Measurements from ENCODE around the gene SLC25A24. TPM values are rescaled to one million over a fixed set of nuclear protein-coding genes. Genes with fewer than 3 reads are reported as not detected.
"Not testable (repeated sequence)": the region's sequence is repeated elsewhere in the genome, so short reads cannot be mapped to it uniquely, and the experiment has no call there.

The SLC25A24 gene
- total RNA-seq, 4 donors from 2014 or later = 29.3 to 37.1 (median 35.0) TPM

DNA sequence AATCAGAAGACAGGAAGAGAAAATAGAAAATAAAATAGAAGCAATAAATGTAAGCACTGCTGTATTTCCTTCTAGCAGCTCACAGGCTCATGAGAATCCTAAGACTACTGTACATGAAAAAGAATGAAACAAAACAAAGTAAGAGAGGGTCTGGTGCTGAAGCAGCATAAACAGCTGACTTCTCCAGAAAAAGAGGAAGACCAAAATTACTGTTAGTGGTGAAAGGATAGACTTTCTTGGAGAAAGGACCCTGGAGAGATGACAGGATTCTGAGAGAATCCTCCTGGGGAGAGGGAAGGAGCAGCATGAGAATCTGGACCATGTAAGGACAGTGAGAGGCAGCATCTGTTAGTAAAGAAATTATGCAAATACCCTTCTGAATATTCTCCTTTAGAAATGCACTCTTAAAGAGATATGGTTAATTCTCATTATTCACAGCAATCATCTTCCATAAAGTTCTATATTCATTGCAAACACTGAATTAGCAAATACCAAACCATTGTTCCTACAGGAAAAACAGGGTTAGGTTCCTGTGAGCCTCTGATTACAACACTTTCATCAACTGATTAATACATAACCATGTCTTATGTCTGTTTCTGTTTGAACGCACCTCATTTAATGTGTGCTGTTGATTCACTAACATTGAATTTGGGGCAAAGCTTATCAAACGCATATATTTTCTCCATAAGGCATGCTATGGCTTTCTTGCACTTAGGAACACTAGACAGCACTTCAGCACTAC lies 17.0 kb downstream of the SLC25A24 start:
- Histone ChIP-seq H3K36me3 (peaks cover 0 to 78% (median 2%) of the 10 kb centered on the region in 3 donors), H3K27ac (no peak overlapping the region), H3K4me3 (no peak overlapping the region), H3K9me3 (peaks cover 0 to 9% (median 3%) of the 10 kb centered on the region in 4 donors), H3K4me1 (peaks cover 0 to 14% (median 0%) of the 10 kb centered on the region in 4 donors), H3K27me3 (no peaks in the 10 kb centered on the region)
- no peak for DNase-seq (ENCODE audit: low spot score in 2 of 2)
- TF ChIP-seq POLR2A (IDR thresholded peaks at IDR 0.05) = no peak
- TF ChIP-seq EP300 (IDR thresholded peaks at IDR 0.05) = no peak
- TF ChIP-seq, protein P1, sequence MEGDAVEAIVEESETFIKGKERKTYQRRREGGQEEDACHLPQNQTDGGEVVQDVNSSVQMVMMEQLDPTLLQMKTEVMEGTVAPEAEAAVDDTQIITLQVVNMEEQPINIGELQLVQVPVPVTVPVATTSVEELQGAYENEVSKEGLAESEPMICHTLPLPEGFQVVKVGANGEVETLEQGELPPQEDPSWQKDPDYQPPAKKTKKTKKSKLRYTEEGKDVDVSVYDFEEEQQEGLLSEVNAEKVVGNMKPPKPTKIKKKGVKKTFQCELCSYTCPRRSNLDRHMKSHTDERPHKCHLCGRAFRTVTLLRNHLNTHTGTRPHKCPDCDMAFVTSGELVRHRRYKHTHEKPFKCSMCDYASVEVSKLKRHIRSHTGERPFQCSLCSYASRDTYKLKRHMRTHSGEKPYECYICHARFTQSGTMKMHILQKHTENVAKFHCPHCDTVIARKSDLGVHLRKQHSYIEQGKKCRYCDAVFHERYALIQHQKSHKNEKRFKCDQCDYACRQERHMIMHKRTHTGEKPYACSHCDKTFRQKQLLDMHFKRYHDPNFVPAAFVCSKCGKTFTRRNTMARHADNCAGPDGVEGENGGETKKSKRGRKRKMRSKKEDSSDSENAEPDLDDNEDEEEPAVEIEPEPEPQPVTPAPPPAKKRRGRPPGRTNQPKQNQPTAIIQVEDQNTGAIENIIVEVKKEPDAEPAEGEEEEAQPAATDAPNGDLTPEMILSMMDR (IDR thresholded peaks at IDR 0.05) = no peak
- WGBS, 2 donors = 49 to 50% methylated on average over 2 of the region's 2 CpGs

DNA sequence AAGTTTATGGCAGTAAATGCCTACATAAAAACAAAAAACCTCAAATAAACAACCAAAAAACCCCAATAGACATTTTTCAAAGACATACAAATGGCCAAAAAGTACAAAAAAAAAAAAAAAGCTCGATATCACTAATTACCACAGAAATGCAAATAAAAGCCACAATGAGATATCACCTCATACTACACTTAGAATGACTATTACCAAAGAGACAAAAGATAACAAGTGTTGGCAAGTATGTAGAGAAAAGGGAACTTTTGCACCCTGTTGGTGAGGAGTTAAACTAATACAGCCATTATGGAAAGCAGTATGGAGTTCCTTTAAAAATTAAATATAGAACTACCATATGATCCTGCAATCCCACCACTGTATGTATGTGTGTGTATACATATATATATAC lies 21.1 kb downstream of the SLC25A24 start:
- WGBS, 2 donors = 86 to 95% methylated on average over 1 of the region's 1 CpG
- Histone ChIP-seq H3K4me3 (no peak overlapping the region), H3K9me3 (peaks cover 0 to 22% (median 4%) of the 10 kb centered on the region in 4 donors), H3K27me3 (no peaks in the 10 kb centered on the region), H3K36me3 (peaks cover 2 to 96% (median 13%) of the 10 kb centered on the region in 3 donors), H3K27ac (no peak overlapping the region), H3K4me1 (peaks cover 0 to 14% (median 0%) of the 10 kb centered on the region in 4 donors)
- no peak for DNase-seq (ENCODE audit: low spot score in 2 of 2)
- TF ChIP-seq, protein P1 (IDR thresholded peaks at IDR 0.05) = no peak
- TF ChIP-seq POLR2A (IDR thresholded peaks at IDR 0.05) (no peak), EP300 (IDR thresholded peaks at IDR 0.05) (no peak)

DNA sequence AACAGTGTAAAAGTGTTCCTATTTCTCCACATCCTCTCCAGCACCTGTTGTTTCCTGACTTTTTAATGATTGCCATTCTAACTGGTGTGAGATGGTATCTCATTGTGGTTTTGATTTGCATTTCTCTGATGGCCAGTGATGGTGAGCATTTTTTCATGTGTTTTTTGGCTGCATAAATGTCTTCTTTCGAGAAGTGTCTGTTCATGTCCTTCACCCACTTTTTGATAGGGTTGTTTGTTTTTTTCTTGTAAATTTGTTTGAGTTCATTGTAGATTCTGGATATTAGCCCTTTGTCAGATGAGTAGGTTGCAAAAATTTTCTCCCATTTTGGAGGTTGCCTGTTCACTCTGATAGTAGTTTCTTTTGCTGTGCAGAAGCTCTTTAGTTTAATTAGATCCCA lies 37.7 kb downstream of the SLC25A24 start:
- H3K4me3 ChIP-seq; DNase-seq (ENCODE audit: low spot score in 2 of 2); H3K4me1 ChIP-seq; H3K9me3 ChIP-seq; H3K27me3 ChIP-seq; H3K27ac ChIP-seq: not testable (repeated sequence)
- peaks cover 0 to 31% (median 0%) of the 10 kb centered on the region in 3 donors for H3K36me3 ChIP-seq
- WGBS, 2 donors = no CpG with 5 or more reads among the region's 1 CpG

DNA sequence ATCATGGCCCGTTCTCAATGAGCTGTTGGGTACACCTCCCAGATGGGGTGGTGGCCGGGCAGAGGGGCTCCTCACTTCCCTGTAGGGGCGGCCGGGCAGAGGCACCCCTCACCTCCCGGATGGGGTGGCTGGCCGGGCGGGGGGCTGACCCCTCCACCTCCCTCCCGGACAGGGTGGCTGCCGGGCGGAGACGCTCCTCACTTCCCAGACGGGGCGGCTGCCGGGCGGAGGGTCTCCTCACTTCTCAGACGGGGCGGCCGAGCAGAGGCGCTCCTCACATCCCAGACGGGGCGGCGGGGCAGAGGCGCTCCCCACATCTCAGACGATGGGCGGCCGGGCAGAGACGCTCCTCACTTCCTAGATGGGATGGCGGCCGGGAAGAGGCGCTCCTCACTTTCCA lies 40.2 kb downstream of the SLC25A24 start:
- not testable (repeated sequence) for H3K27ac ChIP-seq; H3K27me3 ChIP-seq; H3K4me1 ChIP-seq; H3K4me3 ChIP-seq; DNase-seq (ENCODE audit: low spot score in 2 of 2); H3K9me3 ChIP-seq
- H3K36me3 ChIP-seq = peaks cover 0 to 53% (median 9%) of the 10 kb centered on the region in 3 donors
- WGBS, 2 donors = 96 to 99% methylated on average over 7 to 29 of the region's 30 CpGs

DNA sequence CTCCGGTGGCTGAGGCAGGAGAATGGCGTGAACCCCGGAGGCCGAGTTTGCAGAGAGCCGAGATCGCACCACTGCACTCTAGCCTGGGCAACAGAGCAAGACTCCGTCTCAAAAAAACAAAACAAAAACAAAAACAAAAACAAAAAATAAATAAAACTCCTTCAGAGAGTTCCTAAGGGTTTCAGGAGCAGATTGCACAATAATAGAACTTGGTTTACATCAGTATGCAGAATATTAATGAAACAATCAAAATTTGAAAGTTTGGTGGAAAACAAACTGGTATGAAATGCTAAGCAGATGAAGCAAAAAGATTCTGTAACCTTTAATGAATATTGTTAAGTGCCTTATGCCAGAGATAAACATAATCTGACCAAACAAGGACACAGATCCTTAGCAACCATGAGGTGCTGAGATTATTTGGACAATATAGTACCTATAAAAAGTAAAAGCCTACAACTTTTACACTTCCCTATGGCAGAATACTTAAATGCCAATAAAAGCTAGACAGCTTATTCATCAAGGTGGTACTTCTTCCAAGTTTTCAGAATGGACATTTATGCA lies 41.2 kb downstream of the SLC25A24 start:
- 96 to 97% methylated on average over 7 of the region's 7 CpGs for WGBS, 2 donors
- Histone ChIP-seq H3K36me3 (peaks cover 0 to 63% (median 9%) of the 10 kb centered on the region in 3 donors), H3K4me3 (no peak overlapping the region), H3K27ac (no peak overlapping the region), H3K4me1 (no peaks in the 10 kb centered on the region), H3K27me3 (no peaks in the 10 kb centered on the region), H3K9me3 (no peaks in the 10 kb centered on the region)
- TF ChIP-seq EP300 (IDR thresholded peaks at IDR 0.05) (no peak), POLR2A (IDR thresholded peaks at IDR 0.05) (no peak)
- TF ChIP-seq, protein P1 (IDR thresholded peaks at IDR 0.05) = no peak
- DNase-seq (ENCODE audit: low spot score in 2 of 2) = no peak

- TF ChIP-seq, protein P1 (IDR thresholded peaks at IDR 0.05) = no peak
- TF ChIP-seq POLR2A (IDR thresholded peaks at IDR 0.05) = no peak
- no peak for TF ChIP-seq EP300 (IDR thresholded peaks at IDR 0.05)
- Histone ChIP-seq H3K4me3 (no peak overlapping the region), H3K36me3 (peaks cover 0 to 91% (median 12%) of the 10 kb centered on the region in 3 donors), H3K9me3 (no peaks in the 10 kb centered on the region), H3K4me1 (no peaks in the 10 kb centered on the region), H3K27me3 (no peaks in the 10 kb centered on the region), H3K27ac (no peak overlapping the region)
- no peak for DNase-seq (ENCODE audit: low spot score in 2 of 2)
- 78 to 95% methylated on average over 4 of the region's 4 CpGs for WGBS, 2 donors
Measured at GRCh38 chr1:108154314-108154713, 45.8 kb downstream of the SLC25A24 start.

All from tibial nerve (tissue), 4 donors.